ELR (cell line): ENCODE results near the gene GSX1.
"Not testable (repeated sequence)": the region's sequence is repeated elsewhere in the genome, so short reads cannot be mapped to it uniquely, and the experiment has no call there.

Experiments used
- DNase-seq: peaks from one replicate; pipeline ENCODE4 v3.0.0-alpha.2; 2015; ENCODE audit warnings: low read depth

Gene GSX1

GRCh38 chr13:27792393-27793218, at the start of gene GSX1:
TSS of gene GSX1 (plus strand) at chr13:27792483. CDS start at chr13:27792691, 208 bp downstream.
- DNase-seq = peak; percentile 53

- DNase-seq = no peak
Measured at GRCh38 chr13:27744801-27745200, 47.5 kb upstream of the GSX1 start.

GRCh38 chr13:27745301-27745700, 47.0 kb upstream of the GSX1 start:
- DNase-seq = no peak

GRCh38 chr13:27748143-27748542, 44.1 kb upstream of the GSX1 start:
- DNase-seq = not testable (repeated sequence)

GRCh38 chr13:27751953-27752532, 40.2 kb upstream of the GSX1 start:
- no peak for DNase-seq

GRCh38 chr13:27765650-27766049, 26.6 kb upstream of the GSX1 start:
- no peak for DNase-seq

GRCh38 chr13:27770809-27771208, 21.5 kb upstream of the GSX1 start:
- DNase-seq = peak; percentile 41

- no peak for DNase-seq
Measured at GRCh38 chr13:27772651-27773425, 19.4 kb upstream of the GSX1 start.

GRCh38 chr13:27774169-27774568, 18.1 kb upstream of the GSX1 start:
- DNase-seq = no peak

- no peak for DNase-seq
Measured at GRCh38 chr13:27774651-27775050, 17.6 kb upstream of the GSX1 start.

GRCh38 chr13:27775943-27776342, 16.3 kb upstream of the GSX1 start:
- no peak for DNase-seq

GRCh38 chr13:27782151-27782550, 10.1 kb upstream of the GSX1 start:
- DNase-seq = no peak

- DNase-seq = peak; percentile 29
Measured at GRCh38 chr13:27783111-27783510, 9.2 kb upstream of the GSX1 start.

- no peak for DNase-seq
Measured at GRCh38 chr13:27788271-27788670, 4.0 kb upstream of the GSX1 start.

GRCh38 chr13:27789153-27789494, 3.2 kb upstream of the GSX1 start:
- no peak for DNase-seq

- DNase-seq = no peak
Measured at GRCh38 chr13:27789495-27790303, 2.6 kb upstream of the GSX1 start.

- no peak for DNase-seq
Measured at GRCh38 chr13:27790523-27790922, 1.8 kb upstream of the GSX1 start.

GRCh38 chr13:27791146-27791900, 960 bp upstream of the GSX1 start:
- DNase-seq = no peak

- no peak for DNase-seq
Measured at GRCh38 chr13:27791901-27792392, 336 bp upstream of the GSX1 start.

- no peak for DNase-seq
Measured at GRCh38 chr13:27793507-27794367, 1.5 kb downstream of the GSX1 start.
